Stimulated activated CD4-positive, alpha-beta T cell treated with anti-CD3 and anti-CD28 coated beads, Interleukin-1b, Interleukin-23, amount 100 ng/mL, for 24 hours (primary cell): Measurements from ENCODE around the gene SGTA.
"Not testable (repeated sequence)": the region's sequence is repeated elsewhere in the genome, so short reads cannot be mapped to it uniquely, and the experiment has no call there.

Source experiments
- DNase-seq, 4 experiments: peaks; one replicate each; pipeline ENCODE4 v3.0.0-alpha.2; 2020; ENCODE audit warnings: low read depth in 4 of 4, low spot score in 1 of 4

The SGTA gene

GRCh38 chr19:2782936-2783780, at the start of gene SGTA:
Gene SGTA, minus strand, starts transcription at chr19:2783273. Its CDS starts 14,205 bp downstream, at chr19:2769068.
- peak; percentile 91 to 93 (median 92) for DNase-seq

- DNase-seq: no peak
These were observed 44.9 kb upstream of the SGTA start for GRCh38 chr19:2827840-2828489.

- no peak for DNase-seq
These were observed 43.9 kb upstream of the SGTA start for GRCh38 chr19:2827022-2827421.

- no peak for DNase-seq
These were observed 41.1 kb upstream of the SGTA start for GRCh38 chr19:2824129-2824528.

DNA sequence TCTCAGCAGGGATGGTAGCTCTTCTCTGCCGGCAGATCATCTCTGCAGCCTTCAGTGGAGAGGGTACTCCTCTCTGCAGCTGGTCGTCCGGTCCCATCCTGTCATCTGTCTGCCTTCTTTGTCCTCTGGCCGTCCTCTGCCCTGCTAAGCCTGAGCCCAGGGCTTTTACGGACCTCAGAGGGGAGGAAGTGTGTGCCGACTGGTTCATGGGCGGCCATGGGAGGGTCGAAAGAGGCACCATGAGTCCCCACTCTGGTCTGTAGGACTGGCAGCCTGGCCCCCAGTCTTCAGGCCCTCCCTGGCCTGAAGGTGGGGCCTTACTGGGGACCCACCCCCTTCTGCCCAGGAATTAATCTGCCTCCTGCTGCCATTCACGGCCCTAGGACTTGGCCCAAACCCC, 40.6 kb upstream of the SGTA start:
- DNase-seq: no peak

DNA sequence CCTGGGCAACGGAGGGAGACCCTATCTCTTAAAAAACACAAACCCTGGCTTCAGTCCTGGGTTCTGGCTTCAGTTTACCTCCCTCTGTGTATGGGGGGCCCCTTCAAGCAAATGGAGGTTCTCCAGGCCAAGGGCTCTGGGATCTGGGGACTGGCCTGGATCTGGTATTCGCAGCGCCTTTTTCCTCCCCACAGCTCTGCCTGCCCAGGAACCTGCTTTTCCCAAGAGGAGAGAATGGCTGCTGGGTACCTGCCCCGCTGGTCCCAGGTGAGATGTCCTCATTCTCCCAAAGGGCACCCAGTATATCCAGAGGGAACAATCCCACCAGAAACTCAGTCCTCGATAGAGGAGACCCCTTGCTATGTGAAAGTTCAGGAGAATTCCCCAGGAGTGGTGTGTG, 39.8 kb upstream of the SGTA start:
- no peak for DNase-seq

- DNase-seq: no peak
These were observed 37.1 kb upstream of the SGTA start for GRCh38 chr19:2820112-2820702.

DNA sequence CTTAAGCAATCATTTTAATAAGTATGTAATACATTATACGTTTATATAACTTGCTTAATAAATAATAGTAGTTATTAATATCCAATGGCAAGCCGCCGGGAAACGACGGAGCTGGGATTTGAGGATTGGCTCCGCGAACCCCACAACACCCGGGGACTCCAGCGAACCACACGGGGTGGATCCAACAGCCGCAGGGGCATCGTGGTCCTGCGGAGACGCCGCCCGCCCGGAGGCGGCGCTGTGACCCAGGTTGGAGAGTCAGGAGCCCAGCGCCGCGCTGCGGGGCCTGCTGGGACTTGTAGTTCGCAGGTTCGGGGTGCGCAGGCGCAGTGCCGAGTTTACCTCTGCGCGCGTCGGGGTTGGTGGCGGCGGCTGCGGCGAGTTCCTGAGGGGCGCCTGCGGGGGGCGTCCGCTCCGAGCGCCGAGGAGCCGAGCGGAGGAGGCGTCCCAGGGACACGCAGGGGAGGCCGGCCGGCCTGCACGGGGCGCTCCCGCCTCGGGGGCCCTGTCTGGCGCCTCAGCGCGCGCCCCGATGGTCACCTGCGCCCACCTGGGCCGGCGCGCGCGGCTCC, 36.6 kb upstream of the SGTA start, which contains the start of gene ZNF554:
TSS of gene ZNF554 (plus strand) at position 329 of the 572 bp plus-strand sequence. CDS start at position 533, 204 bp downstream.
- DNase-seq: peak; percentile 95 to 98 (median 98)

- DNase-seq: not testable (repeated sequence)
These were observed 34.3 kb upstream of the SGTA start for GRCh38 chr19:2817237-2817829.

- DNase-seq: no peak
These were observed 33.6 kb upstream of the SGTA start for GRCh38 chr19:2816641-2817040.

DNA sequence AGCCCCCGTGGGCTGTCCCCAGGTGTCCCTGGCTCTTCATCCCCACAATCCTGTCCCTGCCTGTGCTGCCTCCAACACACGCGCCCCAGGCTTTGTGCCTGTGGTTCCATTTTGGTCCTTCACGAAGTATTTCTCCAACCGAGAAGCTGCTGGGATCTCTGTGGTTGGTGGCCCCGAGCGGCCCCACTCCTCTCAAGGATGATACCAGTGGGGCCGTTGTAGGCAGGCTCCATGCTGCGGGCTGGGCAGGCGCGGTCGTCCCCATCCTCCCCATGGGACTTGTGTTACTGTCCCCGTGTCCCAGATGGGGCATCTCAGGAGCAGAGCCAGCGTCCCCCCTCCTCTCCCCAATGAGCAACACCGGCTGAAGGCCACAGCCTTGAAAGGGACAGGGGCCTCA, 32.9 kb upstream of the SGTA start:
- no peak for DNase-seq

DNA sequence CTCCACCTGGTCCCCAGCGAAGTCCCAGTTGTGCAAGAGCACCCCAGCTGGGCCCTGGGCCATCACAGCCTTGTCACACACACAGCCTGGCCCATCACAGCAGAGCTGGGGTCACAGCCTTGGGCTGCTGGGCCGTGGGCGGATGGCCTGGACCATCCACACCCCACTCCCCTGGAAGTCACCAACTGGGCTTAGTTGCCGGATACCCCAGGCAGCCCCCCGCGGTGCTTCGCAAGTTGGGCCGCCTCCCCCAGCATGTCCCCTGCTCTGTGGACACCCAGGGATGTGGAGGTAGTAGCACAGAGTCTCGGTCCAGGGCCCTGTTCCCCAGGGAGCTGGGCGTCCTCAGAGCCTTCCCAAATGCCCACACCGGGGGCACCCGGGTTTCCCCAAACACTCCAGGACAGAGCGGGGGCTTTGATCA, 32.1 kb upstream of the SGTA start:
- no peak for DNase-seq

GRCh38 chr19:2814426-2814825, 31.4 kb upstream of the SGTA start:
- DNase-seq: no peak

GRCh38 chr19:2813235-2814160, 30.4 kb upstream of the SGTA start:
- DNase-seq: no peak

DNA sequence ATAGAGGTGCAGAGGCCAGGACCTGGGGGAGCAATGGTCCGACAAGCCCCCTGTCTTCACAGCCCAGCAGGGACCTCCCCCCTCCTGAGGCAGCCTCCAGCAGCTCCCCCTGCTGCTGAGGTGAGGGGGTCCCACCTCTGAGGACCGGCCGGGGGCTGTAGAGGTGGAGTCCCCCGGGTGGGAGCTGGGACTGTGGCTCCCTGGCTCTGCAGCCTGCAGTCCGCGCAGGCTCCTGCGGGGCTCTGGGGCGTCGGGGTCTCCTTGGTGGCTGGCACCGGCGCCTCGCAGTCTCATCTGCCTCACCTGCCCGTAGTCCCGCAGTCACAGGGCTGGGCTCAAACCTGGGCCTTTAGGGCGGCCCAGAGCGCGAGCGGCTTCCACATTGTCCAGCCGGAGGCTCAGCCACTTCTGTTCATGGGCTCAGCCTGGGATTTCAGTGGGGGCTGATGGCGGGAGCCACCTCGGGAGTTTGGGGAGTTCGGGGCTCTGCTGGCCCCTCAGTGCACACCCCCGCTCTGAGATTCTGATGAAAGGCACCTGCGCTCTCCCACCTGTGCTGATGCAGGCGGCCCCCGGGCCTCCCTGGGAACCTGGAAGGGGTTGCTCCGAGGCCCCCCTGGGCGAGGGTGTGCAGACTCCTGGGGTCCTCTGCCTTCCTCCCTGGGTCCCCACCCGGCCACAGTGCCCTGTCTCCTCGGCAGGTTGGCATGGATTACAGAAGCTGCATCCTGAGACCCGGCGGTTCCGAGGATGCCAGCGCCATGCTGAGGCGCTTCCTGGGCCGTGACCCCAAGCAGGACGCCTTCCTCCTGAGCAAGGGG, 29.6 kb upstream of the SGTA start:
- no peak for DNase-seq

GRCh38 chr19:2811735-2812413, 28.8 kb upstream of the SGTA start:
- DNase-seq: no peak

DNA sequence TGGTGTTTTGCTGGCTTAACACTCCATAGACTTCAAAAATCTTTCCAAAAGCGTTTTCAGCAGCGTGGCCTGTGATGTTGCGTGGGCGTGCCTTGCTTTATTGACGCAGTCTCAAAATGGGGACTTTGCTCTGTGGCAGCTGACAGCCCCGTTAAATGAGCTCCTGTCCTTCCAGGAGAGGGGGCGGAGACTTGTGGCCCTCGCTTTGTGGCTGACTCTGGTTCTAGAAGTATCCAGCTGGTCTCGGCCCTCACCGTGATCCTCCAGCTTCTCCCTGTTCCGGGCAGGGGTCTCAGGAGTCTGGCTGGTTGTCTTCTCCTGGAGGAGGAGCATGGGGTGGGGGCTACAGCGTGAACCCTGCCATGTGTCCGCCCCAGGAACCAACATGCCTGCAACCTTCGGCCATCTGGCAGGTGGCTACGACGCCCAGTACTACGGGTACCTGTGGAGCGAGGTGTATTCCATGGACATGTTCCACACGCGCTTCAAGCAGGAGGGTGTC, 28.2 kb upstream of the SGTA start:
- DNase-seq: no peak
